Panc1 (cell line): ENCODE data around the gene SPATA31D1. TPM values are rescaled to one million over a fixed set of nuclear protein-coding genes. Genes with fewer than 3 reads are reported as not detected.

ENCODE experiments used
- ATAC-seq: fragments of 200-7000 bp; cut with Tn5 transposase; 2 replicates; pipeline ENCODE4 v1.9.1; 2020; ENCODE audit warnings: mild to moderate bottlenecking, moderate library complexity
- BruUV-seq: library from RNA; stranded (reverse); fragments of 400-500 nt; replicated peaks from 2 replicates; lab custom pipeline; 2021; lab: Mats Ljungman, UMichigan
- CTCF ChIA-PET: fragments of 300-600 bp; sonication (Branson Sonifier 250); formaldehyde crosslinking; loops from one replicate; lab custom pipeline; 2022; ENCODE audit warnings: antibody characterized with exemption; lab: Charles Lee
- POLR2A ChIA-PET: fragments of 300-600 bp; sonication (Branson Sonifier 250); formaldehyde crosslinking; loops from one replicate; lab custom pipeline; 2022; ENCODE audit warnings: antibody characterized with exemption; lab: Charles Lee
- DNase-seq: peaks from one replicate; pipeline ENCODE4 v3.0.0-alpha.2; 2010; ENCODE audit warnings: low read depth, low spot score
- H3K27ac ChIP-seq: 2 replicates; pipeline ENCODE4 v1.5.1; 2011; ENCODE audit warnings: mild to moderate bottlenecking, low read length, inconsistent platforms
- H3K27me3 ChIP-seq: fragments of 200-500 bp; sonication (Bioruptor generic); 2 replicates; pipeline ENCODE4 v1.6.0; 2014; ENCODE audit warnings: low read length, inconsistent platforms; ENCODE audit not compliant: control insufficient read depth, insufficient read depth
- H3K36me3 ChIP-seq: fragments of 200-500 bp; sonication (Bioruptor generic); 2 replicates; pipeline ENCODE4 v1.5.1; 2014; ENCODE audit warnings: inconsistent platforms, mild to moderate bottlenecking, low read length, moderate library complexity; ENCODE audit not compliant: control insufficient read depth, insufficient read depth
- H3K4me1 ChIP-seq: 2 replicates; pipeline ENCODE4 v1.5.1; 2011; ENCODE audit warnings: inconsistent platforms, mild to moderate bottlenecking, low read length, moderate library complexity; ENCODE audit not compliant: control insufficient read depth, insufficient read depth
- H3K4me3 ChIP-seq, 2 experiments: 2 replicates each; pipeline ENCODE4 v1.5.1; 2011 to 2012; ENCODE audit warnings: low read depth in 2 of 2, low read length in 2 of 2, mild to moderate bottlenecking in 2 of 2, inconsistent platforms in 1 of 2, moderate library complexity in 1 of 2
- H3K9me3 ChIP-seq: fragments of 200-500 bp; sonication (Bioruptor generic); 2 replicates; pipeline ENCODE4 v1.5.1; 2014; ENCODE audit warnings: low read depth, mild to moderate bottlenecking, inconsistent platforms, low read length, moderate library complexity; ENCODE audit not compliant: control insufficient read depth, insufficient read depth
- CTCF ChIP-seq: fragments of 450-650 bp; IDR thresholded peaks from 2 replicates; pipeline ENCODE4 v1.5.1; 2017; ENCODE audit warnings: mild to moderate bottlenecking
- POLR2AphosphoS5 ChIP-seq: IDR thresholded peaks from 2 replicates; pipeline ENCODE4 v1.6.1; 2012; ENCODE audit warnings: mild to moderate bottlenecking, low read depth, low read length, moderate library complexity
- SIN3A ChIP-seq: IDR thresholded peaks from 2 replicates; pipeline ENCODE4 v1.6.1; 2012; ENCODE audit warnings: low read depth, mild to moderate bottlenecking, low read length, moderate library complexity, borderline replicate concordance; ENCODE audit not compliant: insufficient read depth
- TCF7L2 ChIP-seq: IDR thresholded peaks from 2 replicates; pipeline ENCODE4 v1.6.1; 2011; ENCODE audit warnings: mild to moderate bottlenecking, low read depth, low read length, inconsistent platforms
- in situ Hi-C: cut with HindIII; loops from 2 replicates; pipeline ENCODE4 v1.10.0; 2016; ENCODE audit warnings: low sequenced_read_pairs, low pct_unique_long_range_greater_than_20kb
- intact Hi-C: fragments of 100-400 bp; cut with micrococcal nuclease; formaldehyde crosslinking; loops from one replicate; pipeline ENCODE4 v1.10.0; 2022; ENCODE audit not compliant: unreplicated experiment
- total RNA-seq: library from RNA; stranded (reverse); gene quantifications from one replicate; pipeline ENCODE4 v1.2.1, GENCODE V29; 2021; ENCODE audit not compliant: unreplicated experiment
- TF ChIP-seq, protein P1 (sequence below), 2 experiments: IDR thresholded peaks; 2 replicates each; pipeline ENCODE4 v1.6.1; 2011 to 2012; ENCODE audit warnings: low read depth in 2 of 2, control low read depth in 1 of 2, low read length in 1 of 2, mild to moderate bottlenecking in 1 of 2, moderate library complexity in 1 of 2; ENCODE audit not compliant: insufficient read depth in 1 of 2

The SPATA31D1 gene
- total RNA-seq, 1 experiment from 2014 or later, result not detected

DNA sequence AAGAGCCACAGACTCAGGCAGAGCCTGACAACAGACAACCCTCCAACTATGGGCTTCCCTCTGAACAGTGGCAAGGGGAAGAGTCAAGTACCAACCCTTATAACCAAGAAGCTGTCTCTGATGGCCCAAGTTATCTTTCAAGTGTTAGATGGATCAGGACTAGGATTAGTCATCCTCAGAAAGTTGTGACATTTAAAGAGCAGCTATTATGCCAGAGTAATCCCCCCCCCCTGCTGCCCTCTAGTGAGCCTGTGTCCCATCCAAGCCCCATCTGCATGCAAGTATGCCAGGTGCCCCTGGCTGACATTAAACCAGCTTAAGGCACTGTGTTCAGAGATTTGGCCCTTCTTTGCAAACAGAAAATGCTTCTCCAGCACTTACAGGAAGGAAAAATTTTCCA is 16.8 kb upstream of the SPATA31D1 start:
- no peak for DNase-seq
- no peak for ATAC-seq
- in situ Hi-C loops (no loop called here), intact Hi-C loops (no loop called here)
- H3K27me3 ChIP-seq, result no peaks in the 10 kb centered on the region
- no peak overlapping the region for H3K27ac ChIP-seq
- H3K4me1 ChIP-seq, result no peaks in the 10 kb centered on the region
- no peaks in the 10 kb centered on the region for H3K36me3 ChIP-seq
- CTCF ChIA-PET, result no interaction called here
- no peaks in the 10 kb centered on the region for H3K9me3 ChIP-seq
- no TSS peak for BruUV-seq
- POLR2A ChIA-PET, result no interaction called here
- no peak overlapping the region for H3K4me3 ChIP-seq
- TF ChIP-seq, protein P1, sequence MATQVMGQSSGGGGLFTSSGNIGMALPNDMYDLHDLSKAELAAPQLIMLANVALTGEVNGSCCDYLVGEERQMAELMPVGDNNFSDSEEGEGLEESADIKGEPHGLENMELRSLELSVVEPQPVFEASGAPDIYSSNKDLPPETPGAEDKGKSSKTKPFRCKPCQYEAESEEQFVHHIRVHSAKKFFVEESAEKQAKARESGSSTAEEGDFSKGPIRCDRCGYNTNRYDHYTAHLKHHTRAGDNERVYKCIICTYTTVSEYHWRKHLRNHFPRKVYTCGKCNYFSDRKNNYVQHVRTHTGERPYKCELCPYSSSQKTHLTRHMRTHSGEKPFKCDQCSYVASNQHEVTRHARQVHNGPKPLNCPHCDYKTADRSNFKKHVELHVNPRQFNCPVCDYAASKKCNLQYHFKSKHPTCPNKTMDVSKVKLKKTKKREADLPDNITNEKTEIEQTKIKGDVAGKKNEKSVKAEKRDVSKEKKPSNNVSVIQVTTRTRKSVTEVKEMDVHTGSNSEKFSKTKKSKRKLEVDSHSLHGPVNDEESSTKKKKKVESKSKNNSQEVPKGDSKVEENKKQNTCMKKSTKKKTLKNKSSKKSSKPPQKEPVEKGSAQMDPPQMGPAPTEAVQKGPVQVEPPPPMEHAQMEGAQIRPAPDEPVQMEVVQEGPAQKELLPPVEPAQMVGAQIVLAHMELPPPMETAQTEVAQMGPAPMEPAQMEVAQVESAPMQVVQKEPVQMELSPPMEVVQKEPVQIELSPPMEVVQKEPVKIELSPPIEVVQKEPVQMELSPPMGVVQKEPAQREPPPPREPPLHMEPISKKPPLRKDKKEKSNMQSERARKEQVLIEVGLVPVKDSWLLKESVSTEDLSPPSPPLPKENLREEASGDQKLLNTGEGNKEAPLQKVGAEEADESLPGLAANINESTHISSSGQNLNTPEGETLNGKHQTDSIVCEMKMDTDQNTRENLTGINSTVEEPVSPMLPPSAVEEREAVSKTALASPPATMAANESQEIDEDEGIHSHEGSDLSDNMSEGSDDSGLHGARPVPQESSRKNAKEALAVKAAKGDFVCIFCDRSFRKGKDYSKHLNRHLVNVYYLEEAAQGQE (IDR thresholded peaks at IDR 0.05; ENCODE audit: insufficient read depth in 1 of 2, low read depth in 2 of 2, low read length in 1 of 2), result no peak
- TF ChIP-seq POLR2AphosphoS5 (no peak), TCF7L2 (no peak), CTCF (no peak), SIN3A (no peak)

GRCh38 chr9:81974764-81975163 is 13.8 kb upstream of the SPATA31D1 start:
- ATAC-seq (no peak), DNase-seq (no peak)
- H3K27me3 ChIP-seq, result no peaks in the 10 kb centered on the region
- ChIA-PET CTCF (no interaction called here), POLR2A (no interaction called here)
- no TSS peak for BruUV-seq
- no peaks in the 10 kb centered on the region for H3K36me3 ChIP-seq
- TF ChIP-seq, protein P1 (IDR thresholded peaks at IDR 0.05; ENCODE audit: insufficient read depth in 1 of 2, low read depth in 2 of 2, low read length in 1 of 2), result no peak
- TF ChIP-seq CTCF (no peak), SIN3A (no peak), TCF7L2 (no peak), POLR2AphosphoS5 (no peak)
- no peak overlapping the region for H3K4me3 ChIP-seq
- H3K4me1 ChIP-seq, result no peaks in the 10 kb centered on the region
- H3K9me3 ChIP-seq, result no peaks in the 10 kb centered on the region
- no peak overlapping the region for H3K27ac ChIP-seq
- intact Hi-C loops (no loop called here), in situ Hi-C loops (no loop called here)
